Right lobe of liver (tissue), 6 donors: ENCODE results near the gene RSBN1L. TPM values are rescaled to one million over a fixed set of nuclear protein-coding genes. Genes with fewer than 3 reads are reported as not detected.
"Not testable (repeated sequence)": the region's sequence is repeated elsewhere in the genome, so short reads cannot be mapped to it uniquely, and the experiment has no call there.

Experiments used
- ATAC-seq, 4 donors: fragments of 200-7000 bp; cut with Tn5 transposase; one replicate each; pipeline ENCODE4 v1.9.1; 2020; ENCODE audit warnings: mild to moderate bottlenecking in 4 of 4, moderate library complexity in 4 of 4
- DNase-seq, 3 donors: peaks; one replicate each; pipeline ENCODE4 v3.0.0-alpha.2; 2020
- H3K27ac ChIP-seq, 3 donors: fragments of 200-600 bp; one replicate each; pipeline ENCODE4 v1.8.0; 2022
- H3K27me3 ChIP-seq, 2 donors: fragments of 200-600 bp; one replicate each; pipeline ENCODE4 v1.8.0; 2022
- H3K36me3 ChIP-seq, 4 donors: fragments of 200-600 bp; sonication (generic) in 1 of 4; one replicate each; pipeline versions ENCODE4 v1.5.1 to v1.8.0; 2017 to 2022; ENCODE audit warnings: control low read depth in 1 of 4
- H3K4me1 ChIP-seq, 4 donors: fragments of 200-600 bp; sonication (generic) in 1 of 4; one replicate each; pipeline versions ENCODE4 v1.5.1 to v1.8.0; 2017 to 2022; ENCODE audit warnings: control low read depth in 1 of 4
- H3K4me3 ChIP-seq, 3 donors: fragments of 200-600 bp; one replicate each; pipeline ENCODE4 v1.8.0; 2022
- H3K9me3 ChIP-seq, 4 donors: fragments of 200-600 bp; sonication (generic) in 1 of 4; one replicate each; pipeline versions ENCODE4 v1.5.1 to v1.8.0; 2017 to 2022; ENCODE audit warnings: control low read depth in 1 of 4
- CTCF ChIP-seq, 4 donors: fragments of 200-600 bp in 3 of 4; fragments of 450-650 bp in 1 of 4; IDR thresholded peaks; one replicate each; pipeline versions ENCODE4 v1.5.1 to v1.8.0; 2016 to 2022; ENCODE audit warnings: antibody characterized with exemption in 4 of 4, mild to moderate bottlenecking in 2 of 4
- POLR2A ChIP-seq: fragments of 450-650 bp; IDR thresholded peaks from one replicate; pipeline ENCODE4 v1.6.1; 2017; ENCODE audit warnings: antibody characterized with exemption, mild to moderate bottlenecking
- WGBS: methylation state at CpG from one replicate; pipeline ENCODE4 v1.1.6; 2018; ENCODE audit warnings: low coverage, low lambda C conversion rate; ENCODE audit not compliant: insufficient coverage; ENCODE audit errors: missing lambda C conversion rate; 5-methylcytosine and 5-hydroxymethylcytosine counted together
- intact Hi-C, 2 donors: fragments of 100-400 bp; cut with DNase I; formaldehyde crosslinking; loops; one replicate each; pipeline versions ENCODE4 v1.11.2 to v1.14.1; 2022
- total RNA-seq, 6 experiments: library from RNA; depleted of rRNA in 2 of 6; stranded (reverse); fragments of >200 nt in 2 of 6; fragmentation: NEBNext Ultra II Directional in 3 of 6; extraction: Animal tissue kit (Norgen Biotek cat#: 25700) in 3 of 6; gene quantifications; one replicate each; pipeline versions ENCODE4 v1.1.0 to v1.2.4, GENCODE V29; 2016 to 2023
- donor health status: DM: no; HTN: yes; CAD: no.
- donor health status: DM: no; HTN: no; CAD: no.
- donor health status: DM: no; HTN: no; CAD: no.
- donor health status: DM: no; HTN: yes; CAD: no.
- donor health status: DM: no; HTN: yes; CAD: no.

Gene RSBN1L
- total RNA-seq, 6 experiments from 2014 or later = 8.2 to 10.4 (median 8.8) TPM

- H3K9me3 ChIP-seq = no peaks in the 10 kb centered on the region
- H3K27me3 ChIP-seq = no peaks in the 10 kb centered on the region
- ATAC-seq (no peak), DNase-seq (no peak)
- no peak overlapping the region for H3K4me3 ChIP-seq
- H3K27ac ChIP-seq = no peak overlapping the region
- 100% methylated on average over 1 of the region's 3 CpGs for WGBS
- TF ChIP-seq POLR2A (no peak), CTCF (IDR thresholded peaks at IDR 0.05) (no peak)
- H3K4me1 ChIP-seq = no peaks in the 10 kb centered on the region
- intact Hi-C loops = no loop called here
- no peaks in the 10 kb centered on the region for H3K36me3 ChIP-seq
These were observed 20.5 kb downstream of the RSBN1L start for GRCh38 chr7:77716804-77717203.

GRCh38 chr7:77717566-77717965 is 21.3 kb downstream of the RSBN1L start:
- H3K9me3 ChIP-seq, intact Hi-C loops, H3K4me1 ChIP-seq, H3K4me3 ChIP-seq, H3K27ac ChIP-seq, ATAC-seq, H3K27me3 ChIP-seq, DNase-seq, H3K36me3 ChIP-seq: not testable (repeated sequence)
- WGBS = 91% methylated on average over 5 of the region's 5 CpGs

- no peak overlapping the region for H3K27ac ChIP-seq
- WGBS = 71% methylated on average over 2 of the region's 3 CpGs
- no peaks in the 10 kb centered on the region for H3K27me3 ChIP-seq
- no peak overlapping the region for H3K4me3 ChIP-seq
- H3K9me3 ChIP-seq = no peaks in the 10 kb centered on the region
- H3K4me1 ChIP-seq = peaks cover 0 to 7% (median 0%) of the 10 kb centered on the region in 4 donors
- intact Hi-C loops = no loop called here
- no peak for DNase-seq
- TF ChIP-seq POLR2A (no peak), CTCF (IDR thresholded peaks at IDR 0.05) (no peak)
- peak in 1 of 4 donors; percentile 21 for ATAC-seq
- H3K36me3 ChIP-seq = no peaks in the 10 kb centered on the region
These were observed 31.3 kb downstream of the RSBN1L start for GRCh38 chr7:77727527-77727926.

GRCh38 chr7:77727936-77728701 is 31.9 kb downstream of the RSBN1L start:
- Histone ChIP-seq H3K36me3 (no peaks in the 10 kb centered on the region), H3K27ac (no peak overlapping the region), H3K9me3 (no peaks in the 10 kb centered on the region), H3K27me3 (no peaks in the 10 kb centered on the region), H3K4me1 (peaks cover 0 to 7% (median 0%) of the 10 kb centered on the region in 4 donors), H3K4me3 (no peak overlapping the region)
- 47% methylated on average over 7 of the region's 8 CpGs for WGBS
- DNase-seq (no peak), ATAC-seq (peak; percentile 32 to 35 (median 33))
- TF ChIP-seq POLR2A = no peak
- no peak for TF ChIP-seq CTCF (IDR thresholded peaks at IDR 0.05)
- intact Hi-C loops = no loop called here

GRCh38 chr7:77729574-77730348 is 33.5 kb downstream of the RSBN1L start:
- no peaks in the 10 kb centered on the region for H3K9me3 ChIP-seq
- H3K4me1 ChIP-seq = peaks cover 0 to 12% (median 0%) of the 10 kb centered on the region in 4 donors
- 88% methylated on average over 3 of the region's 3 CpGs for WGBS
- DNase-seq = no peak
- H3K4me3 ChIP-seq = no peak overlapping the region
- no peak overlapping the region for H3K27ac ChIP-seq
- intact Hi-C loops = no loop called here
- H3K36me3 ChIP-seq = no peaks in the 10 kb centered on the region
- H3K27me3 ChIP-seq = no peaks in the 10 kb centered on the region
- TF ChIP-seq POLR2A (no peak), CTCF (IDR thresholded peaks at IDR 0.05) (no peak)
- no peak for ATAC-seq
